HepG2 (cell line): ENCODE results near the gene ZNF511. TPM values are rescaled to one million over a fixed set of nuclear protein-coding genes. Genes with fewer than 3 reads are reported as not detected.

ENCODE experiments used
- CENPX ChIP-seq: sonication (generic); formaldehyde crosslinking; IDR thresholded peaks from 2 replicates; pipeline ENCODE4 v1.9.0; 2021; ENCODE audit warnings: mild to moderate bottlenecking, missing genetic modification reagents, moderate library complexity
- HNRNPLL ChIP-seq: fragments of 200-400 bp; formaldehyde crosslinking; IDR thresholded peaks from 2 replicates; pipeline ENCODE4 v1.6.1; 2017; ENCODE audit warnings: mild to moderate bottlenecking, low read depth, low read length; ENCODE audit not compliant: poor library complexity, severe bottlenecking
- LBX2 ChIP-seq: sonication (generic); formaldehyde crosslinking; IDR thresholded peaks from 2 replicates; pipeline ENCODE4 v1.5.0; 2020; ENCODE audit warnings: missing genetic modification reagents, mild to moderate bottlenecking, borderline replicate concordance
- MAFK ChIP-seq, 2 experiments: IDR thresholded peaks in 1 of 2; conservative IDR thresholded peaks in 1 of 2; 2 replicates each; pipeline ENCODE4 v1.6.1; 2011; ENCODE audit warnings: improper control_type of control experiment in 2 of 2, low read length in 2 of 2
- MIER3 ChIP-seq: IDR thresholded peaks from 2 replicates; pipeline ENCODE4 v1.6.1; 2016; ENCODE audit warnings: missing compliant biosample characterization, borderline replicate concordance
- PBX2 ChIP-seq: IDR thresholded peaks from 2 replicates; pipeline ENCODE4 v1.6.1; 2016; ENCODE audit warnings: control low read depth
- POLR2AphosphoS5 ChIP-seq: IDR thresholded peaks from 2 replicates; pipeline ENCODE4 v1.6.1; 2012; ENCODE audit warnings: low read depth, low read length
- RERE ChIP-seq: IDR thresholded peaks from 2 replicates; pipeline ENCODE4 v1.6.1; 2016; ENCODE audit warnings: low read depth, missing genetic modification reagents, missing compliant biosample characterization
- RXRB ChIP-seq: IDR thresholded peaks from 2 replicates; pipeline ENCODE4 v1.6.1; 2016; ENCODE audit warnings: borderline replicate concordance, missing genetic modification reagents, missing compliant biosample characterization
- SATB2 ChIP-seq: sonication (generic); formaldehyde crosslinking; IDR thresholded peaks from 2 replicates; pipeline ENCODE4 v1.5.0; 2020; ENCODE audit warnings: missing genetic modification reagents
- ZMYM4 ChIP-seq: sonication (generic); formaldehyde crosslinking; IDR thresholded peaks from 2 replicates; pipeline ENCODE4 v1.8.1; 2023; ENCODE audit warnings: mild to moderate bottlenecking, missing genetic modification reagents
- ZNF44 ChIP-seq: sonication (generic); formaldehyde crosslinking; IDR thresholded peaks from 2 replicates; pipeline ENCODE4 v1.5.1; 2020; ENCODE audit warnings: mild to moderate bottlenecking, missing genetic modification reagents
- ZNF503 ChIP-seq: sonication (generic); formaldehyde crosslinking; IDR thresholded peaks from 2 replicates; pipeline ENCODE4 v1.4.0; 2020; ENCODE audit warnings: missing genetic modification reagents
- ZNF614 ChIP-seq: IDR thresholded peaks from 2 replicates; pipeline ENCODE4 v1.6.1; 2018; ENCODE audit warnings: missing biosample characterization, missing genetic modification reagents, inconsistent platforms, borderline replicate concordance
- polyA plus RNA-seq, 8 experiments: library from polyadenylated mRNA; depleted of rRNA in 3 of 8; stranded (reverse) in 7 of 8; unstranded in 1 of 8; fragments of >200 nt; fragmentation: Illumina TruSeq in 4 of 8; extraction: Trizol in 4 of 8; gene quantifications; 2 replicates each; pipeline versions ENCODE4 v1.2.1 to v1.2.3, GENCODE V29; 2011 to 2016; ENCODE audit warnings: low read depth in 4 of 8, missing spikeins in 1 of 8, mixed read lengths in 1 of 8; ENCODE audit not compliant: insufficient read depth in 1 of 8
- total RNA-seq, 5 experiments: library from RNA; depleted of rRNA; stranded (reverse); fragments of >200 nt; fragmentation: Illumina TruSeq; extraction: Trizol; gene quantifications; 2 replicates each; pipeline ENCODE4 v1.2.3, GENCODE V29; 2016; ENCODE audit warnings: low read depth in 1 of 5
- TF ChIP-seq, protein P1 (sequence below): sonication (generic); formaldehyde crosslinking; IDR thresholded peaks from 2 replicates; pipeline ENCODE4 v1.5.0; 2020; ENCODE audit warnings: mild to moderate bottlenecking, missing genetic modification reagents, borderline replicate concordance
- TF ChIP-seq, protein P2 (sequence below): sonication (generic); formaldehyde crosslinking; IDR thresholded peaks from 2 replicates; pipeline ENCODE4 v1.9.0; 2022; ENCODE audit warnings: missing genetic modification reagents, mild to moderate bottlenecking, borderline replicate concordance

Gene ZNF511
- total and polyA plus RNA-seq, 2 of the 13 experiments (the other 11 are each of a cell fraction or from before 2014, with no cell fraction given): 35.6 to 66.4 TPM

DNA sequence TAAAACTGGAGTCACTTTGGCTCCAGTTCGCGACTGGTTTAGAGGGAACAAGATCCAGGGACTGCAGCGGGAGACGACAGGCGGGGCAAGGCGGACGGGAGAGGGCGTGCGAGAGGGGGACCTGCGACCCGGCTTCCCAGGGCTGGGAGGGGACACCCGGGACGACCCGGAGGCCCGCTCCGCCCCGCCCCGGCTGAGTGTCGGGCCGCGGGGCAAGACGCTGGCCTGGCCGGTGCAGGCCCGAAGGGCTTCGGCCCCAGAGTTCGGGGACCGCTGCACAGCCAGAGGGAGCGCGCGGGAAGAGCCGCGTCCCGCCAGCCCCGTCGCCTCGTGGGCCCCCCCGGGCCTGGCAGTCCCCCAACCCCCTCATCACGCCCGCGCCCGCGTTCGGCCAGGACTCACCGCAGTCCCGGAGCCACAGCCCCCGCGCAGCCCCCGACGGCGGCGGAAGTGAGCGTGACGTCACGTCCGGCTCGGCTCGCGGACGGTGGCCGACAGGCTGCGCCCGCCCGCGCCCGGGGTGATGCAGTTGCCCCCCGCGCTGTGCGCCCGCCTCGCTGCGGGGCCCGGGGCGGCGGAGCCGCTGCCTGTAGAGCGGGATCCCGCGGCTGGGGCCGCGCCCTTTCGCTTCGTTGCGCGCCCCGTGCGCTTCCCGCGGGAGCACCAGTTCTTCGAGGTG, at the start of gene ZNF511, which contains the start of gene TUBGCP2 (continued):
- no peak for TF ChIP-seq RERE (CRISPR knock-in tag)
- TF ChIP-seq RXRB (CRISPR knock-in tag): no peak
- TF ChIP-seq ZNF614 (CRISPR knock-in tag): no peak
- TF ChIP-seq LBX2 (CRISPR knock-in tag): no peak
- TF ChIP-seq POLR2AphosphoS5: peak; percentile 59
- TF ChIP-seq, protein P1, sequence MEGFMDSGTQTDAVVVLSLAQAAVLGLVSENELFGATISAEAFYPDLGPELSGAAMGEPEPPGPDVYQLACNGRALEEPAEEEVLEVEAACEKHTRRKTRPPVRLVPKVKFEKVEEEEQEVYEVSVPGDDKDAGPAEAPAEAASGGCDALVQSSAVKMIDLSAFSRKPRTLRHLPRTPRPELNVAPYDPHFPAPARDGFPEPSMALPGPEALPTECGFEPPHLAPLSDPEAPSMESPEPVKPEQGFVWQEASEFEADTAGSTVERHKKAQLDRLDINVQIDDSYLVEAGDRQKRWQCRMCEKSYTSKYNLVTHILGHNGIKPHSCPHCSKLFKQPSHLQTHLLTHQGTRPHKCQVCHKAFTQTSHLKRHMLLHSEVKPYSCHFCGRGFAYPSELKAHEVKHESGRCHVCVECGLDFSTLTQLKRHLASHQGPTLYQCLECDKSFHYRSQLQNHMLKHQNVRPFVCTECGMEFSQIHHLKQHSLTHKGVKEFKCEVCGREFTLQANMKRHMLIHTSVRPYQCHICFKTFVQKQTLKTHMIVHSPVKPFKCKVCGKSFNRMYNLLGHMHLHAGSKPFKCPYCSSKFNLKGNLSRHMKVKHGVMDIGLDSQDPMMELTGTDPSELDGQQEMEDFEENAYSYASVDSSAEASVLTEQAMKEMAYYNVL (CRISPR knock-in tag): no peak
- TF ChIP-seq, protein P2, sequence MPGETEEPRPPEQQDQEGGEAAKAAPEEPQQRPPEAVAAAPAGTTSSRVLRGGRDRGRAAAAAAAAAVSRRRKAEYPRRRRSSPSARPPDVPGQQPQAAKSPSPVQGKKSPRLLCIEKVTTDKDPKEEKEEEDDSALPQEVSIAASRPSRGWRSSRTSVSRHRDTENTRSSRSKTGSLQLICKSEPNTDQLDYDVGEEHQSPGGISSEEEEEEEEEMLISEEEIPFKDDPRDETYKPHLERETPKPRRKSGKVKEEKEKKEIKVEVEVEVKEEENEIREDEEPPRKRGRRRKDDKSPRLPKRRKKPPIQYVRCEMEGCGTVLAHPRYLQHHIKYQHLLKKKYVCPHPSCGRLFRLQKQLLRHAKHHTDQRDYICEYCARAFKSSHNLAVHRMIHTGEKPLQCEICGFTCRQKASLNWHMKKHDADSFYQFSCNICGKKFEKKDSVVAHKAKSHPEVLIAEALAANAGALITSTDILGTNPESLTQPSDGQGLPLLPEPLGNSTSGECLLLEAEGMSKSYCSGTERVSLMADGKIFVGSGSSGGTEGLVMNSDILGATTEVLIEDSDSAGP (CRISPR knock-in tag): no peak
- TF ChIP-seq MAFK (conservative IDR thresholded peaks at IDR 0.05 in 1 of 2, IDR thresholded peaks at IDR 0.05 in 1 of 2; ENCODE audit: low read length in 2 of 2): no peak
- no peak for TF ChIP-seq PBX2
- TF ChIP-seq ZNF503 (CRISPR knock-in tag): no peak
- TF ChIP-seq HNRNPLL: peak; percentile 27
- no peak for TF ChIP-seq CENPX
- TF ChIP-seq ZNF44 (CRISPR knock-in tag): no peak
- TF ChIP-seq SATB2 (CRISPR knock-in tag): 0 out of 2 replicates have a peak, but pooled peaks have one; percentile 34
- no peak for TF ChIP-seq MIER3 (CRISPR knock-in tag)
- TF ChIP-seq ZMYM4 (CRISPR knock-in tag): peak; percentile 64
